Fibroblast of lung (primary cell): Measurements from ENCODE around the gene FAM180A. TPM values are rescaled to one million over a fixed set of nuclear protein-coding genes. Genes with fewer than 3 reads are reported as not detected.

Source experiments
- DNase-seq, 2 donors: peaks; one replicate each; pipeline versions ENCODE4 v3.0.0 to v3.0.0-alpha.2; 2010; ENCODE audit warnings: low read depth in 2 of 2
- H2AFZ ChIP-seq: 2 replicates; pipeline ENCODE4 v1.5.1; 2012; ENCODE audit warnings: low read length, control low read depth, inconsistent platforms
- H3K27ac ChIP-seq: 2 replicates; pipeline ENCODE4 v1.5.1; 2011; ENCODE audit warnings: low read length, control low read depth; ENCODE audit not compliant: insufficient read depth
- H3K27me3 ChIP-seq: 2 replicates; pipeline ENCODE4 v1.5.1; 2011; ENCODE audit warnings: mild to moderate bottlenecking, low read length; ENCODE audit not compliant: control insufficient read depth, insufficient read depth
- H3K36me3 ChIP-seq: 2 replicates; pipeline ENCODE4 v1.5.1; 2011; ENCODE audit warnings: low read length; ENCODE audit not compliant: control insufficient read depth, insufficient read depth
- H3K4me1 ChIP-seq: 2 replicates; pipeline ENCODE4 v1.5.1; 2011; ENCODE audit warnings: low read length; ENCODE audit not compliant: control insufficient read depth, insufficient read depth; ENCODE audit errors: extremely low read depth
- H3K4me2 ChIP-seq: 2 replicates; pipeline ENCODE4 v1.5.1; 2011; ENCODE audit warnings: low read length, control low read depth; ENCODE audit not compliant: insufficient read depth; ENCODE audit errors: extremely low read depth
- H3K4me3 ChIP-seq, 4 experiments: fragments of 200-600 bp in 1 of 4; sonication (generic) in 1 of 4; replicated peaks in 1 of 4; 2 replicates each; pipeline ENCODE4 v1.5.1; 2011 to 2016; ENCODE audit warnings: low read length in 4 of 4, low read depth in 3 of 4, mild to moderate bottlenecking in 3 of 4, control low read depth in 2 of 4, inconsistent platforms in 1 of 4, mixed read lengths in 1 of 4; ENCODE audit not compliant: insufficient read depth in 1 of 4; ENCODE audit errors: control extremely low read depth in 1 of 4
- H3K79me2 ChIP-seq: 2 replicates; pipeline ENCODE4 v1.5.1; 2012; ENCODE audit warnings: mild to moderate bottlenecking, low read length, inconsistent platforms; ENCODE audit not compliant: control insufficient read depth, insufficient read depth
- H3K9ac ChIP-seq: 2 replicates; pipeline ENCODE4 v1.5.1; 2011; ENCODE audit warnings: mild to moderate bottlenecking, low read length, control low read depth; ENCODE audit not compliant: insufficient read depth
- H3K9me3 ChIP-seq: 2 replicates; pipeline ENCODE4 v1.5.1; 2012; ENCODE audit warnings: low read depth, low read length; ENCODE audit not compliant: control insufficient read depth, insufficient read depth
- H4K20me1 ChIP-seq: 2 replicates; pipeline ENCODE4 v1.5.1; 2011; ENCODE audit warnings: low read length; ENCODE audit not compliant: control insufficient read depth, insufficient read depth; ENCODE audit errors: extremely low read depth
- EZH2 ChIP-seq: IDR thresholded peaks from 2 replicates; pipeline ENCODE4 v1.5.1; 2012; ENCODE audit warnings: low read length, control low read depth, mild to moderate bottlenecking; ENCODE audit errors: missing control alignments
- polyA plus RNA-seq, 2 donors: library from polyadenylated mRNA; depleted of rRNA in 1 of 2; stranded (reverse) in 1 of 2; unstranded in 1 of 2; fragments of >200 nt; gene quantifications; 2 replicates each; pipeline ENCODE4 v1.2.1, GENCODE V29; 2011 to 2012; ENCODE audit warnings: missing spikeins in 1 of 2
- total RNA-seq: library from RNA; depleted of rRNA; stranded (reverse); fragments of >200 nt; gene quantifications from 2 replicates; pipeline ENCODE4 v1.2.1, GENCODE V29; 2014
- TF ChIP-seq, protein P1 (sequence below), 2 donors: IDR thresholded peaks in 1 of 2; conservative IDR thresholded peaks in 1 of 2; 1 replicate in 1 of 2; 2 replicates in 1 of 2; pipeline ENCODE4 v1.5.1; 2011 to 2012; ENCODE audit warnings: low read length in 2 of 2, control low read depth in 1 of 2, inconsistent platforms in 1 of 2, low read depth in 1 of 2, mild to moderate bottlenecking in 1 of 2

FAM180A gene
- total and polyA plus RNA-seq, 2 donors (not counting 1 experiment from before 2014, with no cell fraction given): 15.6 to 38.5 TPM

DNA sequence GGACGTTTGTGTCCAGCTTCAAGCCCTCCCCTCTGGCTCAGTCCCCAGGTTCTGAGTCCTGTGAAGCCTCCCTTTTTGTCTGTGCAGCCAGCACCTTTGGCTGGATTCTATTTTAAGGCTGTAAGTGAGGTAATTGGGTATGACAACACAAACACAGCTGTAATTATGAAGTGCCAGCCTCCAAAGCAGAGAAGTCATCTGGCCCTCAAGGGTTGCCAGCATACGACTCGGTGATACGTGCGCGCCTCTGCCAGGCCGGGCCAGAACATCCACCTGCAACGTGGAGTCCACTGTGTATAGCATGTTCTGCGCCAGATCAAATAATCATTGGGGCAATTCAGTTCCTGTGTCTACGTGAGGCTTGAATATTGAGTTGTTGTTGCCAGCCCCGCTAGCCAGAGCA lies 6.7 kb upstream of the FAM180A start:
- H4K20me1 ChIP-seq: no peaks in the 10 kb centered on the region
- H3K4me3 ChIP-seq: no peak overlapping the region
- TF ChIP-seq, protein P1, sequence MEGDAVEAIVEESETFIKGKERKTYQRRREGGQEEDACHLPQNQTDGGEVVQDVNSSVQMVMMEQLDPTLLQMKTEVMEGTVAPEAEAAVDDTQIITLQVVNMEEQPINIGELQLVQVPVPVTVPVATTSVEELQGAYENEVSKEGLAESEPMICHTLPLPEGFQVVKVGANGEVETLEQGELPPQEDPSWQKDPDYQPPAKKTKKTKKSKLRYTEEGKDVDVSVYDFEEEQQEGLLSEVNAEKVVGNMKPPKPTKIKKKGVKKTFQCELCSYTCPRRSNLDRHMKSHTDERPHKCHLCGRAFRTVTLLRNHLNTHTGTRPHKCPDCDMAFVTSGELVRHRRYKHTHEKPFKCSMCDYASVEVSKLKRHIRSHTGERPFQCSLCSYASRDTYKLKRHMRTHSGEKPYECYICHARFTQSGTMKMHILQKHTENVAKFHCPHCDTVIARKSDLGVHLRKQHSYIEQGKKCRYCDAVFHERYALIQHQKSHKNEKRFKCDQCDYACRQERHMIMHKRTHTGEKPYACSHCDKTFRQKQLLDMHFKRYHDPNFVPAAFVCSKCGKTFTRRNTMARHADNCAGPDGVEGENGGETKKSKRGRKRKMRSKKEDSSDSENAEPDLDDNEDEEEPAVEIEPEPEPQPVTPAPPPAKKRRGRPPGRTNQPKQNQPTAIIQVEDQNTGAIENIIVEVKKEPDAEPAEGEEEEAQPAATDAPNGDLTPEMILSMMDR (conservative IDR thresholded peaks at IDR 0.05 in 1 of 2, IDR thresholded peaks at IDR 0.05 in 1 of 2; ENCODE audit: low read depth in 1 of 2, low read length in 2 of 2): no peak
- no peak for TF ChIP-seq EZH2
- no peak for DNase-seq
- no peak overlapping the region for H3K9ac ChIP-seq
- no peak overlapping the region for H3K27ac ChIP-seq
- H2AFZ ChIP-seq: no peak overlapping the region
- H3K9me3 ChIP-seq: no peaks in the 10 kb centered on the region
- no peaks in the 10 kb centered on the region for H3K27me3 ChIP-seq
- H3K36me3 ChIP-seq: no peaks in the 10 kb centered on the region
- H3K79me2 ChIP-seq: no peaks in the 10 kb centered on the region
- H3K4me2 ChIP-seq: no peak overlapping the region
- peaks cover 2% of the 10 kb centered on the region for H3K4me1 ChIP-seq

DNA sequence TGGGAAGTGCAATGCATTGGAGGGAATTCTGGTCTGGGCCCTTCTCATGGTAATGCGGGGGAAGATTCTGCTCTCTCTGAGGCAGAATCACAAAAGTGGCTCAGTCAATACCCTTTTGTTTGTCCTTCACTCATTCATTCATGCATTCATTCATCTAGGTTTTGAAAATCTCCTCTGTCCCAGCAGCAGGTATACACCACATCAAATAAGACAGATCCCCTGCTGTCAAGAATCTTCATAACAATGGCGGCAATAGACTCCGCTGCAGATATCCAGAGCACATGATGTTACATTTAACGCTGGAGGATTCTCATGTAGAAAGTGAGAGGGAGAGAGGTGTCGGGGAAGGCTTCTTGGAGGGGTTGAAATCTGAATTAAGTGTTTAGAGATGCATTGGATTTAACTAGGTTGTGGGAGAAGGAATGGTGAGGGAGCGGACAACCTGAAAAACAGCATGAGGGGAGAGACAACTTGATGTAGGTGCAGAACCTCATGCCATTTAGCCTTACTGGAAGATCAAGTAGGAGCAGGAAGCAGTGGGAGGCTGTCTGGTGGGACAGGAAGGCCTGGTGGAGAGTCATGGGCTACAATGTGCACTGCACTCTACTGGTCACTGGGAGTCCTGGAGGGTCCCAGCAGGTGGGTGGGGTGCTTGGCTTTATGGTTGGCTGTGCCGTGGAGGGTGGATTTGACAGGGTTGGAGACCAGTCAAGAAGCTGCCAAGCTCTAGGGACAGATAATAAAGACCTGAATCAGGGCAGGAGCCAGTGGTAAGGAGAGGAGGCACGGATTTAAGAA lies 5.2 kb upstream of the FAM180A start:
- TF ChIP-seq, protein P1 (conservative IDR thresholded peaks at IDR 0.05 in 1 of 2, IDR thresholded peaks at IDR 0.05 in 1 of 2; ENCODE audit: low read depth in 1 of 2, low read length in 2 of 2): no peak
- no peak for TF ChIP-seq EZH2

DNA sequence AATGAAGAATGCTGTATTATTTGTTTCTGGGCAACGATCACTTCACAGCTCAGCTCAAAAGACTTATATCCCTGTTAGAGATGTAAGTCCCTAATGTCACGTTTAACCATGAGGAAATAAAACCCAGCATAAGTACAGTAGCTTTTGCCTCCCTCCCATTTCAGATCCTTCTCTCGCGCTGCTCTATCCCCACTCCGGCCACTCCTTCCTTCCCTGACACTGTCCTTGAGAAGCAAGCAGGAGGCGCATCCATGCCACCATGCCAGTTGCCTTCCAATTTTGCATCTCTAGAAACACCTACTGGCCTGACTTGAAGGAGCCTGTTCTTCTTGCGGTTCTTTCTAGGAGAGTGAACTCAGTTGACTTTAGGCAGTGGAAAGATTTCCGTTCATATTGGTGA lies 1.2 kb downstream of the FAM180A start:
- Histone ChIP-seq H3K9ac (no peak overlapping the region), H3K36me3 (peaks cover 1% of the 10 kb centered on the region), H4K20me1 (no peaks in the 10 kb centered on the region), H3K9me3 (no peaks in the 10 kb centered on the region), H3K79me2 (peaks cover 36% of the 10 kb centered on the region), H3K4me3 (peak overlapping the region; percentile 31 to 86 (median 54)), H3K4me1 (peaks cover 12% of the 10 kb centered on the region), H3K27ac (peak overlapping the region; percentile 88), H3K4me2 (peak overlapping the region; percentile 76), H3K27me3 (no peaks in the 10 kb centered on the region), H2AFZ (no peak overlapping the region)
- TF ChIP-seq EZH2: no peak
- TF ChIP-seq, protein P1 (conservative IDR thresholded peaks at IDR 0.05 in 1 of 2, IDR thresholded peaks at IDR 0.05 in 1 of 2; ENCODE audit: low read depth in 1 of 2, low read length in 2 of 2): no peak
- DNase-seq: no peak

More for the DNA sequence above, 5.2 kb upstream of the FAM180A start:
- Histone ChIP-seq H2AFZ (no peak overlapping the region), H3K4me2 (no peak overlapping the region), H3K79me2 (no peaks in the 10 kb centered on the region), H3K27ac (no peak overlapping the region), H4K20me1 (no peaks in the 10 kb centered on the region), H3K27me3 (no peaks in the 10 kb centered on the region), H3K9me3 (no peaks in the 10 kb centered on the region), H3K4me3 (no peak overlapping the region), H3K9ac (no peak overlapping the region), H3K36me3 (no peaks in the 10 kb centered on the region), H3K4me1 (peaks cover 4% of the 10 kb centered on the region)
- no peak for DNase-seq
